Fibroblast of peridontal ligament (primary cell): Measurements from ENCODE around the gene SPRY4.
A peak's percentile ranks its signal among the peaks of the same experiment; 100 is the strongest.
"Not testable (repeated sequence)": the region's sequence is repeated elsewhere in the genome, so short reads cannot be mapped to it uniquely, and the experiment has no call there.

ENCODE experiments used
- DNase-seq: peaks from one replicate; pipeline ENCODE4 v3.0.0-alpha.2; 2010; ENCODE audit errors: extremely low read depth

The SPRY4 gene

DNA sequence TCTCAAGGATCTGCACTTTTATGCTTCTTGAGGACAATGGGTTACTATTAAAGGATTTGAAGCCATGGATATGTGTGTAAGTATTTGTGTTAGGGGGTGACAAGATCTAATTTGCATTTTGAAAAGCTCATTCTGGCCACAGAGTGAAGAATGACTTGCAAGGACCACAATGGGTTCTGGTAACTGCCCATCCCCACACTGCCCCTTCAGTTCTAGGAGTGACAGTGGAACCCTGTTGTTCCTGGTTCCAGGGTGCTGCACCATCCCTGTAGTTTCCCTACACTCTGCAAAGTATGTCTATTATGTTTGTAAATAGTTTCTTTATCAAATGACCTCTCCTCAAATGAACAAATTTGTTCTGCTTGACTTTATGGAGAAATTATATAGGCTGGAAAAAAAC, 9.7 kb upstream of the SPRY4 start:
- no peak for DNase-seq

DNA sequence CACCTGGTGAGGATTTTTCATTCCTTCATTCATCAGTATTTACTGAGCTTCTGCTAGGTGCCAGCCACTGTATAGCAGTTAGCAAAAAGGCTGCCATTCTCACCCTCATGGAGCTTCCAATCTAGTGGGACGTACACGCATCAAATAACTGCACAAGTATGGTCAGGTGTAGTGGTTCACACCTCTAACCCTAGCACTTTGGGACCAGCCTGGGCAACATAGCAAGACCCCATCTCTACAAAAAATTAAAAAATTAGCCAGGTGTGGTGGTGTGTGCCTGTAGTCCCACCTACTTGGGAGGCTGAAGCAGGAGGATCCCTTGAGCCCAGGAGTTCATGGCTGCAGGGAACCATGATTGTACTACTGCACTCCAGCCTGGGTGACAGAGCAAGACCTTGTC, 8.9 kb upstream of the SPRY4 start:
- DNase-seq: not testable (repeated sequence)

DNA sequence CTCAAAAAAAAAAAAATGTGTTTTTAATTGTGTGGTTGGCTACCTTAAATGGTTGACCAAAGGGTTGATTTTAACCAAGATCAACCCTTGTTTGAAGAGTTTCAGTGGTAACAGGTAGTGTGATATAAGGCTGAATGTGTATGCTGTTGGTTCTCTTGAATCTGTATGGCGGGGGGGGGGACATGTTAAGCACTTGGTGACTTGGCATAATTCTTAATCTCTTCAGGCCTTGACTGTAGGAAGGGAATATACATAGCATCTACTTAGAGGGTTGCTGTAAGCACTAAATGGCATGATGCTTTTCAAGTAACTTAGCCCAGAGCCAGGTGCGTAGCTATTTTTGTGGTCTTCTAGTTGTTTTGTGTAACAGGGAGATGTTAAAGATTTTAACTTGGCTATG, 5.6 kb upstream of the SPRY4 start:
- DNase-seq: no peak

DNA sequence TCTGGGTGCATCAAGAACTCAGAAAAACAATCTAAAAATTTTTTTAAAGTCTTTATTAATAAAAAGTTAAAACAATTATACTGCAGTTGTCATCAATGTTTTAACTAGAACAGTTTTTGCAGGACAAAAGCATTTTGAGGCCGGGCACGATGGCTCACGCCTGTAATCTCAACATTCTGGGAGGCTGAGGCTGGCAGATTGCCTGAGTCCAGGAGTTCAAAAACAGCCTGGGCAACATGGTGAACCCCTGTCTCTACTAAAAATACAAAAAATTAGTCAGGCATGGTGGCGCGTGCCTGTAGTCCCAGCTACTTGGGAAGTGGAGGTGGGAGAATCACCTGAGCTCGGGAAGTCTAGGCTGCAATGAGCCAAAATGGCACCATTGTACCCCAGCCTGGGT, 5.2 kb upstream of the SPRY4 start:
- no peak for DNase-seq

DNA sequence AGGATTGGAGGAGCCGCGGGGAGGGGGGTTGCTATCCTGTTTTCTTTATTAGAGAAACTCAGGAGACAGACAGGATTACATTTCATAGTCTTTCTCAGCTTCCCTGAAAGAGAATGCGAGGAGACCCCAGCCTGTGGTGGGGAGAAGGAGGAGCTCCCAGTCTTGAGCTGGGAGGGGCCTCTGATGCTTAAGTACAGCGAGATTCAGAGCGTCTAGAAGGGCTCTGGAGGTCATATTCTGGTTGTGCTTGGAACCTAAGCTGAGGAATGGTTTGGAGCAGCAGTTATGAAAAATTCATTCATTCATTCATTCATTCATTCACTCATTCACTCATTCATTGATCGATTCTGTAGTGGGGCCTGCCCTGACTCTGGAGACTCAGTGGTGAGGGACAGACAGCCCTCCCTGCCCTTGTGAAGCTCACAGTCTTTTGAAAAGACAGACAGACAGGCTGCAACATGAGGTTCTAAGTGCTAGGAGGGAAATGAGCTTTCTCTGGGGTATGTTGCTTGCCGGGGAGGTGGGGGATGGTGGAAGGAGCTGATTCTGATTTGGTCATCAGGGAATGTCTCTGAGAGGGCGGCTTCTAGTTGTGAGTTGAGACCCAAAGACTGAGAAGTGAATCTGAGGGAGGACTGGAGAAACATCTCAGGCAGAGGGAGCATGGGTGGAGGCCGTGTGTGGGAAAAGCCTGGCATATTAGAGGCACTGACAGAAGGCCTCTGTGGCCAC, 2.5 kb upstream of the SPRY4 start:
- peak; percentile 77 for DNase-seq

DNA sequence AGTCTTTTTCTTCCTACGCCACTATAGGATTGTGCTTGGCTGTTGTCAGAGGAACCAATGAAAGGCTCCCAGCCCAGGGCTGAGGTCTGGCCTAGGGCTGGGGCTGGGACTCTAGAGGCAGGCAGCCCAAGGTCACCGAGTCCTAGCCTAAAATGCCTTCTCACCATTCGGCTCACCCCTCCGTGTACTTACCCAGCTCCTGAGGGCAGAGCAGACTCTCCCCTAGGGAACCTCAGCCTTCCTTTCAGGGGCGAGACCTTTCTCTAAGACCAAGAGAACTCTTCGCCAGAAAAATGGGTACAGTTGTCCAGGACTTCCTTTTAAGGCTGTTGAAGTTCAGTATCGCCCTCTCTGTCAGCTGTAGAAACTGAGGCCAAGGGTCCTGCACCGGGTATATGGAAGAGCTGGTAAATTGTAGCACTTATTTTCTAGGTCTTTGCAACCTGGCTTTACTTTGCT, 1.7 kb upstream of the SPRY4 start:
- peak; percentile 19 for DNase-seq

DNA sequence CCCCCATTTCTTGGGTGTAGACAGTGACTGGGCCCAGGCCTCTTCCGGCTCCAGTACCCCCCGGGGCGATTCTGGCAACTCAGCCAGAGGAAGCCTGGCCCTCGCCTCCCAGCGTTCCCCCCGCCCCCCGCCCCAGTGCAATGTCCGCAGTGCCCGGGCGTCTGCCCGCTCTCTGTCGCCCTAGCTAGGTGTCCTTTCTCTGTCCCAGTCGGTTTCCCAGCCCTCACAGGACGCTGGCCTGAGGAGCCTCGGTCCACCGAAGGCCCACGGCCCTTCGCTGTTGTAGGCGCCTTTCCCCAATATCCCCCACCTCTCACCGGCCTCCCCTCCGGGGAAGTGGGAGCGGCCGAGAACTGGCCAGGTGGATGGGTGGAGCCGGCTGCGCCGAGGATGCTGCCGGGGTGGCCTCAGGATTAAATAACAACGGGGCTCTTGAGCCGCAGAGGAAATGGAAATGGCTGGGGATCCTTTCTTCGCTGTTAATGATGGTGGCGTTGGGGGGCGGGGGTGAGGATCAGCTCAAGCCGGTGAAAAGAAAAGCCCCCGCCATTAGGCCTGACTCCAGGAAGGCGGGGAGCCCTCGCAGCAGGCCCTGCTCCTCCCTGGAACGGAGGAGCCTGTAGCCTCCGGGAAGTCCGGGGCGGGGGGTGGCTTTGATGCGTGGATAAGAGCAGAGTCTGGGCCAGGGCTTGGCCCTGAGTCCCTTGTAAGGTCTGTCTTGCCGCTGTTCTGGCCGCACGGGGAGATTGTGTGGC, 1.1 kb upstream of the SPRY4 start:
- DNase-seq: peak; percentile 45

DNA sequence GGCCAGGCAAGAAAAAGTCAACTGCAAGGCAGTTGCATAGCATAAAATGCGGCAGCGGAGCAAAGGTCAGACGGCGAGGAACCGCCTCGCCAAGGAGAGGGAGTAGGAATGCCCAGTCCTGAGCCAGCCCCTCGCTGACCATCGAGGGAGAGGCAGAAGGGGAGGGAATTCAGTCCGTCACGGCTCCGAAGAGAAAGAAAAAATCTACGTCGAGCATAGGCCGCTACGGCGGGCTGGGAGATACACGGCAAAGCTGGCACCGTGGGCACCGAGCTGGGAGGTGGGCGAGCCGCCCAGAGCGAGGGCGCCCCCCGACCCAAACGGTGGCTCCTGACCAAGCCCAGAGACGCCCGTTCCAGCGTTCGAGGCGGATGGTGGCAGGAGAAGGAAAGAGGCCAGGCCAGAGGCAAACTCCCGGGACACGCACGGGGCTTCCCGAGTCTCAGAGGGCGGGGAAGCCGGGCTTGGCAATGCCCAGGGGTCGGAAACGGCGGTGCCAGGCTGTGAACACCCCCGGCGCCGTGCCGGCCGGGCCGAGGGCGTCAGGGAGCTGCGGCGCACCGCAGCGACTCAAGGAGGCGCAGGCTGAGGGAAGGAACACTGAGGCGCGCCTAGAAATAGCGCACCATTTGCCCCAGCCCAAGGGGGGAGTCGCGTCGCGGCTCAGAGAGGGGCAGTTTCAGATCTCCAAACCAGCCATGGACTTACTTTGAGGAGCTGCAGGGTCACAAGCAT, 518 bp downstream of the SPRY4 start:
- DNase-seq: peak; percentile 55

DNA sequence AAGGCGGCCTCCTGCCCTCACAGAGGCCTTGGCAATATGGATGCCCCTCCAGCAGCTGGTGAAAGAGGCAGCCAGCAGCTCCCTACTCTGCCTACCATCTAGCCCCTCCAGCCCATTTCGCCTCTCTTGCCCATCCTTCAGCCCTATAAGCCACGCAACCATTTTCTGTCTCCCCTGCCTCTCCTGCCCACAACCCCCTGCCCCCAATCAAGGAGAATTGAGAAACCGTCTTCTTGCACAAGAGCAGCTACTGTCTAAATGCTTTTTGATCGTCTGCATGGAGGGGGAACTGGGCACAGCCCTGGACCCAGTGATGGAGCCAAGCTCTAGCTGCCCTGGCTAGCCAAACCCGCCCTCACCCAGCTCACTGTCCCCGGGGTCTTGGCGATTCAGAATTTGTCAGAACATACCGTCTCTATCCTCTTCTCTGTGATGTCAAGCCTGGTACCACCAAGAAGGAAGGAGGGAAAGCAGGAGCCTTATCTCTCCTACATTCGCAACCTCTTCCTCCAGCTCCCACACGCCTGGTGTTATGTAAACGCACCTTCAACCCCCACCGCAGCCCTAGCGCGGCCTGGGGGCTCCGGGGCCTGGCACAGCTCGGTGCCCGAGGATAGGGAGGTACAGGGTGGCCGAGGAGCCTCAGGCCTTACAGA, 1.2 kb downstream of the SPRY4 start:
- DNase-seq: peak; percentile 45

DNA sequence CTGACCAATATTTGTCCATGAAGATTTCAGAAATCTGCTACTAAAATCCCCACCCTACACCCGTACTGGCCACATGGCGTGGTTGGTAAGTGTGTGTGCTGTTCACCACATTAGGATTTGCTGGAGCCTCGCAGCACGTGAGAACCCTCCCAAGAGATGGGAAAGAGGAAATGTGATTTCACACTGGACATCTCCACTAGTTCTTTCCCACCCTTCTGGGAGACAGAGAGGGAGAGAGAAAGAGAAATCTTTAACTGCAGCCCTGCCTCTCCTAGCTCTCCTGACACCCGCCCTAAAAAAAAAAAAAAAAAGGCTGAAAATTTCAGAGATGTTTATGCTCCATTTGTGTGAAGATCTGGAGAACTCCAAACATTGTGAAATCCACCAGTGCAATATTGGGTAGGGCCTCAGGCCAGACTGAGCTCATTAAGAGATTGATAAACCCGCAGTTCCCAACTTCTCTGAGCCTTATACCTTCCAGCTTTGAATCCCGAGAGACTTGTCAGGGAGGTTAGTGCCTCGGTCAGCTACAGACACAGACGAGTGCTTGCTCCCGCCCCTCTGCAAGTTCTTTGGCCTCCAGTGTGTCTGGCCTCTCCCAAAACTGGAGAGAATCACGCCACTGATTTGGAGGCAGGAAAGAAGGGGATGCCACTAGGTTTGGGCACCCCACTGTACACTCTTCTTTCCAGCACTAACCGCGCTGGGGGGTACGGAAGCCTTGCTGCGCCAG, 1.9 kb downstream of the SPRY4 start:
- peak; percentile 88 for DNase-seq

DNA sequence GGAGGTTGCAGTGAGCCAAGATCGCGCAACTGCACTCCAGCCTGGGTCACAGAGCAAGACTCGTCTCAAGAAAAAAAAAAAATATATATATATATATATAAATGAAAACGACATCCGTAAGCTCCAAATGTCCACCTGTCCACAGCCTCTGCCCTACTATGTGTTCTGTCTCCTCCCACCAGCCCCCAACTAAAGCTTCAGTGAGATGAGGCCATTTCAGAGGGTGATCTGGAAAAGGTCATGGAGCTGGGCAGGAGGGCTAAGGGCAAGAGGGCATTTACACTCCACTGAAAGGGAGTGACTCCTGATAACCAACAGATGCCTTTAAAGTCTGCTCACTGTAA, 2.4 kb downstream of the SPRY4 start:
- no peak for DNase-seq

DNA sequence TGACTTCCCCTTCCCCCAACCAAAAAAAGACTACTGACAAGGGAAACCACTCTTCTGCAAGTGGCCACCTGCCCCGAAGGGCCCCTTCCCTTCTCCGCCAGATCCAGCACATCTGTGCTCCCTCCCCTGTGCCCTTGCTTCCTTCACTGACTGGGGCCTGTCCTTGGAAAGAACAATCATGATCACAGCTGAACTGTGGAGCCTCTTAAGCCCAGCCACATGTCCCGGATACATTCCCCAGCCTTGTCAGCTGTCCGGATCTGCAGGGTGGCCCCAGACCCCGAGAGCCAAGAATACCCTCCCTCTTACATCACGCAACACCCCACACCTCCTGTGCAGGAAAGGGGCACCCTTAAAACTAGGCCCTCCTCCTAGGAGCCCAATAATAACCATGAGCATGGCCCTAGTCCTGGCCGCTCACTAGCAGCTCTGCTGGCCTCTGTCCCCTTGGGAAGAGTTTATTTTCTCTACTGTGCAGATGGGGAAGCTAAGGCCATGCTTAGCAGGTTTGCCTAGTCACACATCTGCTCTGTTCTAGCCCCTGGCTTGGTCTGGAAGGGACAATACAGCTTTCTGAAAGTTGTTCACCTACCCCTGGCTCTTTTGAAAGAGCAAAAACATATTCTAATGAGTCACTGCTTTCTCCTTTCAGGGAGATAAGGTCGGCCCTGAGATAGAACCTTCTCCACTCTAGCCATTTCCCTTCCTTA, 3.8 kb downstream of the SPRY4 start:
- DNase-seq: peak; percentile 8

DNA sequence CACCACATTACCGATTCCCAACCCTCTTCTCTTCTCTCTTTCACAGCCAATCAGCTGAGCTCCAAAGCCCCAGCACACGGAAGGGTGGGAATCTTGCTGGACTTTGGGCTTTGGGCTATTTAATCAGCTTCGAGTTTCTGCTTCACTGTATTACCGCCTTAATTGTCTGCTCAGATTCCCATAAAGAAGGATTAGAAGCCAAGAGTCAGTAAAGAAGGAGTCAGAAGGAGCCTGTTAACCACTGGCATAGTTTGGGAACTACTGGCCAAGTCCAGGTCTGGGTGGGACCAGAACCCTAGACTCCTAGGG, 4.4 kb downstream of the SPRY4 start:
- DNase-seq: peak; percentile 15

DNA sequence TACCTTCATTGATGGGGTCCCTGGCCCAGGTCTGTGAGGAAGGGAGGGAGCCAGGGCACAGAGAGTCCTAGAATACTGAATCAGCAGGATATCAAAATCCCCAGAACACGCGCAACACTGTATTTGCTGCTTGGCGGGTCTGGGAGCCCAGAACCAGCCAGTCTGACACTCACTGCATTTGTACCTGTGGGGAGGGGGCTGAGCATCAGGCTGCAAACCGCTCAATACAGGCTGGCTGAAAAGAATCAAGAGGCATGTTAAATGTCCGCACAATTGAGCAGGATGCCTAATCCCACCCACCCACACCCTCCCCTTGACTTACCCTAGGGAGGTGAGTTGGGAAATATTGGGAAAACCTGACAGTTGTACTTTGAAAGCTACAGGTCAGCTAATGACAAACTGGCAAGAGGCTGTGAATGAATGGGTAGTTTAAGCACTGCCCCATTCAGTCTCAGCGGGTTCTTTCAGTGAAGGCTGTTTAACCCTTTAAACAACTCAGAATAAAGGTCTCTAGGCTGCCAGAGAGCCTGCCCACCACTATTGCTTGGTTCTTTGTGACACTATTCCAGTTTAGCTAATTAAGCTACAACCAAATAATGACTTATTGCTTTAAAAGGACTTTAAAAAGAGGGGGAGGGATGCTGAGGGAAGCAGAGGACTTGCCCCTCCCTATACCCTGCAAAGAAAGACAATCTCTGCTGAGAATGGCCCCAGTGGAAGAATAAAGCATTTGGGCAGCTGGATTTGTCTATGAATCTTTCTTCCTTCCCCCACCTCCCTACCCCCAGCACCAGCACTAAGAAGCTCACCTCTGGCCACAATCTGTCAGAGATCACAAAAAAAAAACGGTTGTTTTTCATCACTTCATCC, 5.0 kb downstream of the SPRY4 start:
- peak; percentile 10 for DNase-seq

DNA sequence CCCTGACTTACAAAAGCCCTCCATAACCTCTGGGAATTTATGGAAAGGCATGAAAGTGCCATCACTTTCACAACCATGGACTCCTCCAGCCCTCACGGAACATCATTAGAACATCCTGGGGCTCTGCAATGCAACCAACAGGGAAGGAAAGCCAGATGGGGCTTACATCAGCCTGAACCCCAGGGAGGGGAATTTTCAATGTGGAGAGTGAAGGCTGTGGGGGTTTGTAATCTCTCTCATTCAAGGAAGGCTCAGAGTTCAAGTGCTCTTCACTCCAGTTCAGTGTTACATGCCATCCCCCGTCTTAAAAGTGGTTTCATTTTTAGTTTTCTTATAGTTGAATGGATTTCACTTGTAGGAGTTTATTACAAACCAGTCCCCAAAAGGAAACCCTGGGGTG, 5.7 kb downstream of the SPRY4 start:
- DNase-seq: peak; percentile 33

DNA sequence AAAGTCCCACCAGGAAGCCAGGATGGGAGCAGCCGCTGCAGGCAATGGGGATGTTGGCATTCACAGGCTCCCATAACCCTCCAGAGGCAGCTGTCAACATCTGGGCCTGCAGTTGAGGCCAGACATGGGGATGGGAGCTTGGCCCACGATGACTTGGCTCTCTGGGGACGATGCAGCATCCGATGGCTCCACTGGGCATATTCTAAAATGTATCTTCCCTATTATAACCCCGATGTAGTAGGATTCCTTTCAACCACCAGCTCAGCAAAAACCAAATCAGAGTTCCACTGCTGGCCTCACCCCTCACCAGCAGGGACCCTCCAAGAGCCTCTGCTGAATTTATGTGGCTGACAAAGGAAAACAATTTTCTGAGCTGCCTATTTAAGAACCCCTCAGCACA, 7.1 kb downstream of the SPRY4 start:
- peak; percentile 50 for DNase-seq

DNA sequence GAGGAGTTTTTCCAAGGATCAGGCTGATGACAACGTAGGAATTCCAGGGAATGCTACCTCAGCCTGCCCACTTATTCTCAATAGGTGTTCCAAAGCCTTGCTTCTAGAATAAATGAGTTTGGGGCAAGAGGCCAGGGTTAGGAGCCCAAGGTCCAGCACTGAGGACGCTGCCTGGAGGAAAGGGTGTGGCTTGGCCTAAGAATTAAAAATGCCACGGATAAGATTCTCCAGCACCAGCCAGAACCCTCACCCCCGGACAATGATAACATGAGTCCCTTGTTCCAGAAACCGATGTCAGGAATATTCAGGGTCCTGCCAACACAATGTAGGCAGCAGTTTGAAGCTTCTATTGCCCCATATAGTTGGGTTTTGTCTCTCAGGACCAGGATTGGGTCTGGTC, 7.6 kb downstream of the SPRY4 start:
- no peak for DNase-seq

DNA sequence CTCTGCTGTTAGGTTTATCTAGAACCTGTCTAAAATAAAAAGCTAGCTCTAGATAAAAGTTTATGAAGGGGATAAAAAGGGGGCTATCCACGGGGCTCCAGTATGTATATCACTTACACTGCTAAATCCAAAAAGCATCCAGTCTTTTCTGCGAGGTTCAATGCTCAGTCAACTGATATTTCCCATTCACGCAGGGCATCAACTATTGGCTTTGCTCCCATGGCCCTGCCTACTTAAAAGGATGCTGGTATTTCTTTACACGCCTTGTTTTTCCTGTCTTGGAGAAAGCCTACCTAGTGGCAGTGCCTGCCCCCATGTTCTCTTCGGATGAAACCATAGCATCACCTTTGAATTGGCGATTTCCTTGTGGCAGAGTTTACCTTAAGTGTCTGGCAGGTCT, 8.1 kb downstream of the SPRY4 start:
- peak; percentile 6 for DNase-seq

DNA sequence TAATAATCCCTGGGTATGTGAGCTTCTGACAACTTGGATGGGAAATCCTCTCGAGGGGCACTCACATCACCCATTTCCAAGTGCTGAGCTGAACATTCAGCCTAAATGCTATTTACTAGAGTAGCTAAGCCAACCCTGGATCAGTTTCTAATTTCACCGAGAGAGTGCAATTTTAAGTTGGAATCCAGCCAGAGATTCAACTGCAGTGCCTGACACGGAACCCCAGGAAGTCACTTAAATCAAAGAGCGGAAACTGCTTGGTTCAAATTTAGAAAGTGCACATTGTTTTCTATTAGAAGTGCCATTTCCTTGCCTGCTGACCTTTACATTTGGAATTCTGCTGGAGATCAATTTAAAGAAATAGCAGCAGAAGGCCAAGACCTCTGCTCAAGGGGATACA, 8.8 kb downstream of the SPRY4 start:
- peak; percentile 86 for DNase-seq
